Mucosa of descending colon (tissue), 3 donors: ENCODE data around the gene ABHD6. TPM values are rescaled to one million over a fixed set of nuclear protein-coding genes. Genes with fewer than 3 reads are reported as not detected.
"Not testable (repeated sequence)": the region's sequence is repeated elsewhere in the genome, so short reads cannot be mapped to it uniquely, and the experiment has no call there.

Source experiments
- ATAC-seq: fragments of 200-7000 bp; cut with Tn5 transposase; one replicate; pipeline ENCODE4 v1.9.1; 2020; ENCODE audit warnings: mild to moderate bottlenecking, moderate library complexity
- DNase-seq, 3 donors: peaks; one replicate each; pipeline ENCODE4 v3.0.0-alpha.2; 2020
- H3K36me3 ChIP-seq: fragments of 200-600 bp; one replicate; pipeline ENCODE4 v1.8.0; 2021; ENCODE audit warnings: low read depth, mild to moderate bottlenecking
- H3K4me1 ChIP-seq: fragments of 200-600 bp; one replicate; pipeline ENCODE4 v1.8.0; 2021; ENCODE audit warnings: low read depth, mild to moderate bottlenecking
- H3K4me3 ChIP-seq: fragments of 200-600 bp; one replicate; pipeline ENCODE4 v1.8.0; 2021; ENCODE audit warnings: mild to moderate bottlenecking
- H3K9me3 ChIP-seq: fragments of 200-600 bp; one replicate; pipeline ENCODE4 v1.8.0; 2021; ENCODE audit warnings: mild to moderate bottlenecking
- intact Hi-C, 2 donors: fragments of 100-400 bp; cut with DNase I in 1 of 2; cut with micrococcal nuclease in 1 of 2; formaldehyde crosslinking; loops; one replicate each; pipeline versions ENCODE4 v1.11.0 to v1.11.1; 2022; cut with DNase I, micrococcal nuclease
- total RNA-seq, 3 donors: library from RNA; stranded (reverse); fragmentation: NEBNext Ultra II Directional in 2 of 3; extraction: Animal tissue kit (Norgen Biotek cat#: 25700) in 2 of 3; gene quantifications; one replicate each; pipeline versions ENCODE4 v1.2.1 to v1.2.4, GENCODE V29; 2021 to 2023
- TF ChIP-seq, protein P1 (sequence below): fragments of 200-600 bp; IDR thresholded peaks from one replicate; pipeline ENCODE4 v1.8.0; 2022; ENCODE audit warnings: antibody characterized with exemption, mild to moderate bottlenecking
- donor health status: DM: no; HTN: no; CAD: no; lungs with moderate emphysema.
- donor health status: DM: no; HTN: no; CAD: no.
- donor health status: DM: no; HTN: yes; CAD: no.

The ABHD6 gene
- total RNA-seq, 3 donors from 2014 or later = 25.7 to 38.4 (median 26.7) TPM

DNA sequence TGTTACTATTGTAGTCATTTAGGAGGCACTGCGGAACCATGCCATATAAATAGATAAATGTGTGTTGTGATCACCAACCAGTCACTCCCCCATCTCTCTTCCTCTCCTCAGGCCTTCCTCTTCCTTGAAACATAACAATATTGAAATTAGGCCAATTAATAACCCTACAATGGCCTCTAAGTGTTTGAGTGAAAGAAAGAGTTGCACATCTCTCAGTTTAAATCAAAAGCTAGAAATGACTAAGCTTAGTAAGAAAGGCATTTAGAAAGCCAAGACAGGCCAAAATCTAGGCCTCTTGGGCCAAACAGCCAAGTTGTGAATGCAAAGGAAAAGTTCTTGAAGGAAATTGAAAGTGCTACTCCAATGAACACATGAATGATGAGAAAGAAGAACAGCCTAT, 18.7 kb upstream of the ABHD6 start:
- TF ChIP-seq, protein P1, sequence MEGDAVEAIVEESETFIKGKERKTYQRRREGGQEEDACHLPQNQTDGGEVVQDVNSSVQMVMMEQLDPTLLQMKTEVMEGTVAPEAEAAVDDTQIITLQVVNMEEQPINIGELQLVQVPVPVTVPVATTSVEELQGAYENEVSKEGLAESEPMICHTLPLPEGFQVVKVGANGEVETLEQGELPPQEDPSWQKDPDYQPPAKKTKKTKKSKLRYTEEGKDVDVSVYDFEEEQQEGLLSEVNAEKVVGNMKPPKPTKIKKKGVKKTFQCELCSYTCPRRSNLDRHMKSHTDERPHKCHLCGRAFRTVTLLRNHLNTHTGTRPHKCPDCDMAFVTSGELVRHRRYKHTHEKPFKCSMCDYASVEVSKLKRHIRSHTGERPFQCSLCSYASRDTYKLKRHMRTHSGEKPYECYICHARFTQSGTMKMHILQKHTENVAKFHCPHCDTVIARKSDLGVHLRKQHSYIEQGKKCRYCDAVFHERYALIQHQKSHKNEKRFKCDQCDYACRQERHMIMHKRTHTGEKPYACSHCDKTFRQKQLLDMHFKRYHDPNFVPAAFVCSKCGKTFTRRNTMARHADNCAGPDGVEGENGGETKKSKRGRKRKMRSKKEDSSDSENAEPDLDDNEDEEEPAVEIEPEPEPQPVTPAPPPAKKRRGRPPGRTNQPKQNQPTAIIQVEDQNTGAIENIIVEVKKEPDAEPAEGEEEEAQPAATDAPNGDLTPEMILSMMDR = no peak
- intact Hi-C loops = no loop called here
- no peak overlapping the region for H3K4me3 ChIP-seq
- no peak for ATAC-seq
- no peaks in the 10 kb centered on the region for H3K4me1 ChIP-seq
- DNase-seq = no peak
- H3K36me3 ChIP-seq = no peaks in the 10 kb centered on the region
- H3K9me3 ChIP-seq = no peaks in the 10 kb centered on the region

DNA sequence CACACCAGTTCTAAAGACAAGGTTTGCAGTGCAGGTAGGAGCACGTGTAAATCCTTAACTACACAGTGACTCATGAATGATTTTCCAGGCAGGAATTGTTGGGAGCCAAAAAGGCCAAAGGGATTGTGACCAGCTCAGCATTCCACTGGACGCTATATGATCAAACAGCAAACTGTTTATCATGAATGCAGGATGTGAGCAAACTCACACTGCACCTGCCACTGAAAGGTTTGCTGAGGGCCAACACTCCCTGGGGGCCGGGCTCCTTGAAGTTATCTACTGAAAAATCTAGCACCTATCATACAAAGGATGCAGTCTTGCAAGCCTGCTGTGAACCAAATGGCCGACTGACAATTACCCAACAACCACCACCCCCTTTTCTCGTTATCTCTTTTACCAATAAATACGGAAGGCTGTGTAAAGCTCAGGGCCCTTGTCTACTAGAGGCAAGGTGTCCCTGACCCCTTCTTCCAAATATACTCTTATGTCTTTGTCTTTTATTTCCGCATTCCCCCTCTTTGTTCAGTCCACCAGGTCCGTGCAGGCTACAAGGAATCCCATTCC, 15.3 kb upstream of the ABHD6 start:
- H3K36me3 ChIP-seq = no peaks in the 10 kb centered on the region
- intact Hi-C loops = no loop called here
- H3K9me3 ChIP-seq = no peaks in the 10 kb centered on the region
- DNase-seq = no peak
- no peak overlapping the region for H3K4me3 ChIP-seq
- H3K4me1 ChIP-seq = no peaks in the 10 kb centered on the region
- peak; percentile 52 for ATAC-seq
- TF ChIP-seq, protein P1 = no peak

DNA sequence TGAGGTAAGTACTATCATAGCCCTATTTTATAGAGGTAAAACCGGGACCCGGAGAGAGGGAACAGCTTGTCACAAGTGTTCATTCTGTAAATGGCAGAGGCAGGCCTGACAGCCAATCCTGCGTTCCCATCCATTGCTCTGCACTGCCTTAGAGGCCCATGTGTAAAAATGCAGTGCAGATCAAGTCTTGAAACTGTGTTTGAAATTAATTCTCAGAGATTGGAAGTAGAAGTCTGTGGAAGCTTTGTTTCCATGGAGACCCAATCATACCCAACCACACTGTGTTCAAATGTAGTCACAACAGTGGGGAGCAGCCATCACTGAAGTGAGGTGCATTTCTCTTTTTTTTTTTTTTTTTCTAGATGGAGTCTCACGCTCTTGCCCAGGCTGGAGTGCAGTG, 13.7 kb upstream of the ABHD6 start:
- DNase-seq (no peak), ATAC-seq (no peak)
- intact Hi-C loops = no loop called here
- Histone ChIP-seq H3K4me3 (no peak overlapping the region), H3K36me3 (no peaks in the 10 kb centered on the region), H3K9me3 (no peaks in the 10 kb centered on the region), H3K4me1 (no peaks in the 10 kb centered on the region)
- TF ChIP-seq, protein P1 = no peak

DNA sequence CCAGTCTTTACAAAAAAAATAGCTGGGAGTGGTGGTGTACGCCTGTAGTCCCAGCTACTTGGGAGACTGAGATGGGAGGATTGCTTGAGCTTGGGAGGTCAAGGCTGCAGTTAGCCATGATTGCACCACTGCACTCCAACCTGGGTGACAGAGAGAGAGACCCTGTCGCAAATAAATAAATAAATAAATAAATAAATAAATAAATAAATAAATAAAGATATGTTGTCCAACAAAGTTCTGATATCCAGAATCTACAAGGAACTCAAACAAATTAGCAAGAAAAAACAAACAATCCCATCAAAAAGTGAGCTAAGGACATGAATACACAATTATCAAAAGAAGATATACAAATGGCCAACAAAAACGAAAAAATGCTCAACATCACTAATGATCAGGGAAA, 9.7 kb upstream of the ABHD6 start:
- DNase-seq, H3K4me3 ChIP-seq, ATAC-seq, intact Hi-C loops, H3K4me1 ChIP-seq, H3K36me3 ChIP-seq, H3K9me3 ChIP-seq: not testable (repeated sequence)

DNA sequence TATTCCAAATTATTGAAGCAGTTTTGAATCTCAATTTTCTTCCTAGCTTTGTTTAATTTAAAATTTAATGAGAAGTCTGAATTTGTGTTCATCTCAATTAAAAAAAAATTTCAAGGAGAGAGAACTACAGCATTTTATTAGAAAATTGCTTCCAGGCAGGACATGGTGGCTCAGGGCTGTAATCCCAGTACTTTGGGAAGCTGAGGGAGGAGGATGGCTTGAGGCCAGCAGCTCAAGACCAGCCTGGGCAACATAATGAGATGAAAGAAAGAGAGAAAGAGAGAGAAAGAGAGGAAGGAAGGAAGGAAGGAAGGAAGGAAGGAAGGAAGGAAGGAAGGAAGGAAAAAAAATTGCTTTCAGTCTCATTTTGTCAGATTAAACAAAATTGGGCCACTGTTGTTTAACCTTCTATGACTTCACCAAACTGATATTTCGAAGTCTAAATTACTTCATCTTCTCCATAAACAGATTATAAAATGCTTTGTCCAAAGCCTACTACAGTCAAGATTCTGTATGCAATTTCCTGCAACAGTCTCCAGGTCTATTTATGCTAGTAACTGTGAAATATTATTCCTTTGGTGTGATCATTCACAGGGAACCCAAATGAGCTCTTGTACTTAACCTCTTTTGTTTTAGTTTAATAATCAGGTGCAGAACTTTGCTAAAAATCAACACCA, 6.6 kb upstream of the ABHD6 start:
- intact Hi-C loops = no loop called here
- no peaks in the 10 kb centered on the region for H3K9me3 ChIP-seq
- no peak for ATAC-seq

DNA sequence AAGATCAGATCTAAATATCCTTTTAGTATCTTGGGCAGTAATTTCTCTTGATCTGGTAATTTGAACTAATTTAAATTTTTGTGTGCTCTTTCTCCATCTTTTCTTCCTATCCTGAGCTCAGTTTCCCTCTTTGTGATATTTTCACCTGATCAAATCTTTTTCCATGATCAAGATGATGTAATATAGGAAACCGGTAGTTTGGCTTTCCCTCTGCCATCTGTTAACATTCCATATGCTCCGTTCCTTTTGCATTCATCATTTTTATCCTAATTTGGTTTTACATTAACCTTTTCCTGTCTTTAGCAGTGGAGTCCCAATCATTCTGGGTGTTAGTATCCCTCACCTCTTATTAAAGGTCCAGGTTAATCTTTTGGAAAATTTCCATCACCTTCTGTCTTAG, 5.9 kb upstream of the ABHD6 start:
- Histone ChIP-seq H3K4me1 (no peaks in the 10 kb centered on the region), H3K36me3 (no peaks in the 10 kb centered on the region), H3K9me3 (no peaks in the 10 kb centered on the region), H3K4me3 (no peak overlapping the region)
- ATAC-seq = no peak
- TF ChIP-seq, protein P1 = no peak
- intact Hi-C loops = no loop called here
- DNase-seq = no peak

More for the DNA sequence above, 6.6 kb upstream of the ABHD6 start:
- no peaks in the 10 kb centered on the region for H3K36me3 ChIP-seq
- TF ChIP-seq, protein P1 = no peak
- no peak for DNase-seq
- no peak overlapping the region for H3K4me3 ChIP-seq
- H3K4me1 ChIP-seq = no peaks in the 10 kb centered on the region
